GM12878 (cell line): Measurements from ENCODE around the gene FAM151A. TPM values are rescaled to one million over a fixed set of nuclear protein-coding genes. Genes with fewer than 3 reads are reported as not detected.

Experiments
- ATAC-seq: fragments of 200-7000 bp; cut with Tn5 transposase; 3 replicates; pipeline ENCODE4 v1.9.1; 2020; ENCODE audit warnings: mild to moderate bottlenecking, moderate library complexity
- BruUV-seq: library from RNA; stranded (reverse); fragments of 400-500 nt; replicated peaks from 2 replicates; lab custom pipeline; 2021; lab: Mats Ljungman, UMichigan
- CTCF ChIA-PET: fragments of 300-600 bp; sonication (Branson Sonifier 250); formaldehyde crosslinking; extraction: SDS; loops from one replicate; lab custom pipeline; 2021; ENCODE audit warnings: inconsistent platforms; lab: Yijun Ruan, JAX
- POLR2A ChIA-PET: fragments of 350-600 bp; formaldehyde crosslinking; extraction: SDS; loops from one replicate; lab custom pipeline; 2021; ENCODE audit warnings: inconsistent platforms; lab: Charles Lee
- RAD21 ChIA-PET: fragments of 300-600 bp; sonication (Branson Sonifier 250); formaldehyde crosslinking; loops from one replicate; lab custom pipeline; 2023; ENCODE audit warnings: antibody characterized with exemption; ENCODE audit not compliant: unreplicated experiment; lab: Charles Lee
- SMC1A ChIA-PET: fragments of 300-600 bp; sonication (Branson Sonifier 250); formaldehyde crosslinking; loops from one replicate; lab custom pipeline; 2023; ENCODE audit not compliant: unreplicated experiment, uncharacterized antibody; lab: Charles Lee
- DNase-seq: peaks from one replicate; pipeline ENCODE4 v3.0.0-alpha.2; 2011; ENCODE audit warnings: low read depth, low spot score
- FAIRE-seq: peaks from 3 replicates; lab custom pipeline; 2011; peaks lifted over from hg19 to GRCh38; lab: Jason Lieb, UNC
- H2AFZ ChIP-seq: 2 replicates; pipeline ENCODE4 v1.6.0; 2011; ENCODE audit warnings: low read depth, low read length, control low read depth; ENCODE audit not compliant: control insufficient read depth
- H3K27ac ChIP-seq: 2 replicates; pipeline ENCODE4 v1.5.1; 2011; ENCODE audit warnings: control low read depth; ENCODE audit not compliant: control insufficient read depth, insufficient read depth
- H3K27me3 ChIP-seq, 2 experiments: replicated peaks in 1 of 2; 2 replicates each; pipeline versions ENCODE4 v1.6.0 to v1.6.1; 2011; ENCODE audit warnings: low read length in 1 of 2; ENCODE audit not compliant: control insufficient read depth in 2 of 2, insufficient read depth in 2 of 2
- H3K36me3 ChIP-seq, 2 experiments: 2 replicates each; pipeline ENCODE4 v1.5.1; 2011; ENCODE audit warnings: low read length in 1 of 2; ENCODE audit not compliant: control insufficient read depth in 2 of 2, insufficient read depth in 2 of 2
- H3K4me1 ChIP-seq: 2 replicates; pipeline ENCODE4 v1.6.1; 2011; ENCODE audit warnings: mild to moderate bottlenecking, low read length, moderate library complexity, mixed read lengths; ENCODE audit not compliant: control insufficient read depth, insufficient read depth
- H3K4me2 ChIP-seq: 2 replicates; pipeline ENCODE4 v1.6.0; 2011; ENCODE audit warnings: control low read depth; ENCODE audit not compliant: control insufficient read depth, insufficient read depth
- H3K4me3 ChIP-seq: fragments of 200-600 bp; sonication (generic); 2 replicates; pipeline ENCODE4 v1.5.1; 2016
- H3K79me2 ChIP-seq: 2 replicates; pipeline ENCODE4 v1.6.0; 2011; ENCODE audit warnings: low read length; ENCODE audit not compliant: control insufficient read depth, insufficient read depth
- H3K9ac ChIP-seq: 2 replicates; pipeline ENCODE4 v1.8.0; 2011; ENCODE audit warnings: low read length, control low read depth, mixed read lengths; ENCODE audit not compliant: control insufficient read depth, insufficient read depth
- H3K9me3 ChIP-seq: replicated peaks from 3 replicates; pipeline ENCODE4 v1.5.1; 2011; ENCODE audit warnings: mild to moderate bottlenecking, low read length; ENCODE audit not compliant: control insufficient read depth, insufficient read depth
- H4K20me1 ChIP-seq: 2 replicates; pipeline ENCODE4 v1.6.0; 2011; ENCODE audit not compliant: control insufficient read depth, insufficient read depth
- CREB1 ChIP-seq: IDR thresholded peaks from 2 replicates; pipeline ENCODE4 v1.6.1; 2012; ENCODE audit warnings: low read depth, mild to moderate bottlenecking, inconsistent platforms
- DPF2 ChIP-seq: fragments of 450-650 bp; IDR thresholded peaks from 2 replicates; pipeline ENCODE4 v1.6.1; 2017; ENCODE audit warnings: mild to moderate bottlenecking
- ESRRA ChIP-seq: IDR thresholded peaks from 2 replicates; pipeline ENCODE4 v1.6.1; 2012; ENCODE audit warnings: mild to moderate bottlenecking, low read length, improper control_type of control experiment
- IKZF1 ChIP-seq: fragments of 450-650 bp; conservative IDR thresholded peaks from 2 replicates; pipeline ENCODE4 v1.6.1; 2017; ENCODE audit warnings: antibody characterized with exemption, mild to moderate bottlenecking
- NFYA ChIP-seq: IDR thresholded peaks from 2 replicates; pipeline ENCODE4 v1.6.1; 2011; ENCODE audit warnings: low read depth, mild to moderate bottlenecking, low read length, improper control_type of control experiment, borderline replicate concordance
- NR2C2 ChIP-seq: IDR thresholded peaks from 2 replicates; pipeline ENCODE4 v1.6.1; 2011; ENCODE audit warnings: borderline replicate concordance, low read depth; ENCODE audit not compliant: control insufficient read depth, insufficient read length
- PAX5 ChIP-seq: IDR thresholded peaks from 2 replicates; pipeline ENCODE4 v1.6.1; 2011; ENCODE audit warnings: low read depth, low read length, borderline replicate concordance
- TBL1XR1 ChIP-seq: IDR thresholded peaks from 2 replicates; pipeline ENCODE4 v1.6.1; 2012; ENCODE audit warnings: low read depth, low read length, improper control_type of control experiment
- TCF12 ChIP-seq: IDR thresholded peaks from 2 replicates; pipeline ENCODE4 v1.6.1; 2011; ENCODE audit warnings: low read depth, mild to moderate bottlenecking, low read length
- WGBS: methylation state at CpG from one replicate; pipeline ENCODE4 v1.1.6; 2016; ENCODE audit warnings: low lambda C conversion rate; ENCODE audit not compliant: insufficient replicate concordance, insufficient coverage; ENCODE audit errors: missing lambda C conversion rate; 5-methylcytosine and 5-hydroxymethylcytosine counted together
- in situ Hi-C: fragments of 300-500 bp; cut with MboI; formaldehyde crosslinking; loops from 9 replicates; pipeline ENCODE4 v1.14.3; 2018; ENCODE audit warnings: mixed read lengths
- intact Hi-C: fragments of 100-400 bp; cut with micrococcal nuclease; formaldehyde crosslinking; loops from one replicate; pipeline ENCODE4 v1.14.2; 2022; ENCODE audit not compliant: unreplicated experiment
- polyA plus RNA-seq, 11 experiments: library from polyadenylated mRNA; depleted of rRNA in 4 of 11; unstranded in 6 of 11; stranded (reverse) in 5 of 11; fragments of >200 nt; fragmentation: Nextera tagmentation in 4 of 11; fragmentation: Illumina TruSeq in 1 of 11; extraction: Ambion mirVana in 4 of 11; extraction: Trizol in 1 of 11; gene quantifications; 1 replicate in 1 of 11; 2 replicates in 10 of 11; pipeline versions ENCODE4 v1.2.1 to v1.2.3, GENCODE V29; 2011 to 2016; ENCODE audit warnings: inconsistent platforms in 2 of 11, missing spikeins in 2 of 11, low read depth in 1 of 11
- total RNA-seq, 4 experiments: library from RNA; depleted of rRNA in 3 of 4; stranded (reverse); fragments of >200 nt in 3 of 4; fragmentation: Illumina TruSeq in 1 of 4; extraction: Trizol in 1 of 4; gene quantifications; 2 replicates each; pipeline versions ENCODE4 v1.2.1 to v1.2.3, GENCODE V29; 2013 to 2021
- TF ChIP-seq, protein P1 (sequence below): fragments of 450-650 bp; IDR thresholded peaks from 2 replicates; pipeline ENCODE4 v1.6.1; 2016; ENCODE audit warnings: mild to moderate bottlenecking
- TF ChIP-seq, protein P2 (sequence below), 3 experiments: IDR thresholded peaks in 2 of 3; conservative IDR thresholded peaks in 1 of 3; 2 replicates each; pipeline ENCODE4 v1.5.1; 2011; ENCODE audit warnings: low read depth in 3 of 3, low read length in 3 of 3, mild to moderate bottlenecking in 3 of 3, control low read depth in 2 of 3, moderate library complexity in 2 of 3, inconsistent platforms in 1 of 3, mixed read lengths in 1 of 3; ENCODE audit not compliant: control insufficient read depth in 2 of 3, insufficient read depth in 1 of 3; ENCODE audit errors: extremely low read depth in 1 of 3

The FAM151A gene
- total and polyA plus RNA-seq, 10 of the 15 experiments (the other 5 are each of a cell fraction or from before 2014, with no cell fraction given) = 0.09 to 0.34 (median 0.14) TPM; not detected in 5

DNA sequence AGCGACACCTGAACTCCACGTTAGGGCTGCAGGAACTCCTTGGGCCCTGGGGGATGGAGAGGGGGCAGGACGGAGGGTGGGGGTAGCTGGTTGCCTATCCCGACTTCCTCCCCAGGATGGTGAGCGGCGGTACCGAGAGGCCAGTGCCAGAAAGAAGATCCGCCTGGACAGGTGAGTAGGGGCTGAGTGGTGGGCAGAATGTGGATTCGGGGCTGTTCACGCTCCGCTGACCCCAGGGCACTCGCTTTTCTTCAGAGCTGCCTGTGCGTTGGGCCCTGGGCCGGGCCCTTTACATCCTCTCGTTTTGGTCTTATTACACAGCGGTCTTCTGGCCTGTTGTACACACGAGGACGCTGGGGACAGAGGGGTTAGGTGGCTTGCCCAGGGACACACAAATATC lies 20.8 kb downstream of the FAM151A start:
- intact Hi-C loops (no loop called here), in situ Hi-C loops (no loop called here)
- WGBS = 42% methylated on average over 18 of the region's 18 CpGs
- no TSS peak for BruUV-seq
- Histone ChIP-seq H3K4me3 (no peak overlapping the region), H3K27ac (no peak overlapping the region), H3K27me3 (no peaks in the 10 kb centered on the region), H3K4me1 (no peaks in the 10 kb centered on the region), H4K20me1 (no peaks in the 10 kb centered on the region), H3K79me2 (no peaks in the 10 kb centered on the region), H3K9ac (no peak overlapping the region), H2AFZ (no peak overlapping the region), H3K36me3 (no peaks in the 10 kb centered on the region), H3K9me3 (no peaks in the 10 kb centered on the region), H3K4me2 (no peak overlapping the region)
- FAIRE-seq (no peak), DNase-seq (no peak), ATAC-seq (no peak)
- TF ChIP-seq PAX5 (peak; percentile 85), NFYA (no peak)
- ChIA-PET POLR2A (no interaction called here), SMC1A (interaction anchor here (0.6 kb wide), 1 partner anchor 36 kb away, joined by 3 read pairs; no protein-coding TSS in a partner anchor), RAD21 (no interaction called here), CTCF (interaction anchor here (1.0 kb wide), 1 partner anchor 11 kb away, joined by 3 read pairs; no protein-coding TSS in a partner anchor)

DNA sequence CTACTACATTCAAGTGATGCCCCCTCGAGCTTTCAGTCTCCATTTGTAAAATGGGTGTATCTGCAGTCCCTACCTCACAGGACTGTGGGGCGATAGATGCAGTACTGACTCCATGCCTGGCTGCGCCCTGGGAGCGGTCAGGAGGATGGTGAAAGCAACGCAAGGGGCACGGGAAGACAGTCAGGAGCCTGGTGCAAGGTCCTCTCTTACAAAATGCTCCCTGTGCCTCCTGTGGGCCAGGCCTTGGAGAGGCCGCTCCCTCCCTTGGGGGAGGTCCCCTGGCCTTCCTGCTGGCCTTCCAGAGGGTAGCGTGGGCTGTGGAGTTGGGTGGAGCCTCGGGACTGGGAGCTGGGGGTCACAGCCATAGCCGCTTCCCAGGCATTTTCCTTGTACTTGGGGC lies 21.6 kb downstream of the FAM151A start:
- CTCF ChIA-PET = no interaction called here

More for the DNA sequence above, 21.6 kb downstream of the FAM151A start:
- Histone ChIP-seq H4K20me1 (no peaks in the 10 kb centered on the region), H3K27ac (no peak overlapping the region), H3K79me2 (no peaks in the 10 kb centered on the region), H3K4me1 (no peaks in the 10 kb centered on the region), H3K27me3 (no peaks in the 10 kb centered on the region), H3K4me2 (no peak overlapping the region), H3K9me3 (no peaks in the 10 kb centered on the region), H3K4me3 (no peak overlapping the region), H3K9ac (no peak overlapping the region), H3K36me3 (no peaks in the 10 kb centered on the region), H2AFZ (no peak overlapping the region)
- intact Hi-C loops (no loop called here), in situ Hi-C loops (no loop called here)
- SMC1A ChIA-PET = no interaction called here
- WGBS = 41% methylated on average over 10 of the region's 10 CpGs
- POLR2A ChIA-PET = no interaction called here
- no peak for ATAC-seq
- no TSS peak for BruUV-seq
- RAD21 ChIA-PET = no interaction called here
- TF ChIP-seq, protein P1, sequence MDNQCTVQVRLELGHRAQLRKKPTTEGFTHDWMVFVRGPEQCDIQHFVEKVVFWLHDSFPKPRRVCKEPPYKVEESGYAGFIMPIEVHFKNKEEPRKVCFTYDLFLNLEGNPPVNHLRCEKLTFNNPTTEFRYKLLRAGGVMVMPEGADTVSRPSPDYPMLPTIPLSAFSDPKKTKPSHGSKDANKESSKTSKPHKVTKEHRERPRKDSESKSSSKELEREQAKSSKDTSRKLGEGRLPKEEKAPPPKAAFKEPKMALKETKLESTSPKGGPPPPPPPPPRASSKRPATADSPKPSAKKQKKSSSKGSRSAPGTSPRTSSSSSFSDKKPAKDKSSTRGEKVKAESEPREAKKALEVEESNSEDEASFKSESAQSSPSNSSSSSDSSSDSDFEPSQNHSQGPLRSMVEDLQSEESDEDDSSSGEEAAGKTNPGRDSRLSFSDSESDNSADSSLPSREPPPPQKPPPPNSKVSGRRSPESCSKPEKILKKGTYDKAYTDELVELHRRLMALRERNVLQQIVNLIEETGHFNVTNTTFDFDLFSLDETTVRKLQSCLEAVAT = no peak
- no peak for TF ChIP-seq NR2C2
- TF ChIP-seq DPF2 = no peak
- TF ChIP-seq TCF12 = no peak
- TF ChIP-seq, protein P2, sequence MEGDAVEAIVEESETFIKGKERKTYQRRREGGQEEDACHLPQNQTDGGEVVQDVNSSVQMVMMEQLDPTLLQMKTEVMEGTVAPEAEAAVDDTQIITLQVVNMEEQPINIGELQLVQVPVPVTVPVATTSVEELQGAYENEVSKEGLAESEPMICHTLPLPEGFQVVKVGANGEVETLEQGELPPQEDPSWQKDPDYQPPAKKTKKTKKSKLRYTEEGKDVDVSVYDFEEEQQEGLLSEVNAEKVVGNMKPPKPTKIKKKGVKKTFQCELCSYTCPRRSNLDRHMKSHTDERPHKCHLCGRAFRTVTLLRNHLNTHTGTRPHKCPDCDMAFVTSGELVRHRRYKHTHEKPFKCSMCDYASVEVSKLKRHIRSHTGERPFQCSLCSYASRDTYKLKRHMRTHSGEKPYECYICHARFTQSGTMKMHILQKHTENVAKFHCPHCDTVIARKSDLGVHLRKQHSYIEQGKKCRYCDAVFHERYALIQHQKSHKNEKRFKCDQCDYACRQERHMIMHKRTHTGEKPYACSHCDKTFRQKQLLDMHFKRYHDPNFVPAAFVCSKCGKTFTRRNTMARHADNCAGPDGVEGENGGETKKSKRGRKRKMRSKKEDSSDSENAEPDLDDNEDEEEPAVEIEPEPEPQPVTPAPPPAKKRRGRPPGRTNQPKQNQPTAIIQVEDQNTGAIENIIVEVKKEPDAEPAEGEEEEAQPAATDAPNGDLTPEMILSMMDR (IDR thresholded peaks at IDR 0.05 in 2 of 3, conservative IDR thresholded peaks at IDR 0.05 in 1 of 3; ENCODE audit: control insufficient read depth in 2 of 3, extremely low read depth in 1 of 3, insufficient read depth in 1 of 3, low read depth in 3 of 3, low read length in 3 of 3) = no peak
- no peak for TF ChIP-seq CREB1
- no peak for TF ChIP-seq ESRRA
- TF ChIP-seq TBL1XR1 = no peak
- TF ChIP-seq IKZF1 = no peak
- FAIRE-seq = no peak
- DNase-seq = no peak
